Measurements from ENCODE around the gene ICA1L.

GRCh38 chr2:202754936-202755335, 116.6 kb downstream of the ICA1L start:
- TF ChIP-seq, protein P1, sequence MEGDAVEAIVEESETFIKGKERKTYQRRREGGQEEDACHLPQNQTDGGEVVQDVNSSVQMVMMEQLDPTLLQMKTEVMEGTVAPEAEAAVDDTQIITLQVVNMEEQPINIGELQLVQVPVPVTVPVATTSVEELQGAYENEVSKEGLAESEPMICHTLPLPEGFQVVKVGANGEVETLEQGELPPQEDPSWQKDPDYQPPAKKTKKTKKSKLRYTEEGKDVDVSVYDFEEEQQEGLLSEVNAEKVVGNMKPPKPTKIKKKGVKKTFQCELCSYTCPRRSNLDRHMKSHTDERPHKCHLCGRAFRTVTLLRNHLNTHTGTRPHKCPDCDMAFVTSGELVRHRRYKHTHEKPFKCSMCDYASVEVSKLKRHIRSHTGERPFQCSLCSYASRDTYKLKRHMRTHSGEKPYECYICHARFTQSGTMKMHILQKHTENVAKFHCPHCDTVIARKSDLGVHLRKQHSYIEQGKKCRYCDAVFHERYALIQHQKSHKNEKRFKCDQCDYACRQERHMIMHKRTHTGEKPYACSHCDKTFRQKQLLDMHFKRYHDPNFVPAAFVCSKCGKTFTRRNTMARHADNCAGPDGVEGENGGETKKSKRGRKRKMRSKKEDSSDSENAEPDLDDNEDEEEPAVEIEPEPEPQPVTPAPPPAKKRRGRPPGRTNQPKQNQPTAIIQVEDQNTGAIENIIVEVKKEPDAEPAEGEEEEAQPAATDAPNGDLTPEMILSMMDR (IDR thresholded peaks at IDR 0.05; ENCODE audit: low read depth, low read length) = no peak
- TF ChIP-seq POLR2A (IDR thresholded peaks at IDR 0.05; ENCODE audit: extremely low read depth, insufficient read length) (no peak), MYC (IDR thresholded peaks at IDR 0.05; ENCODE audit: low read depth, low read length) (no peak)
